IMR-90 (cell line): Measurements from ENCODE around the gene TATDN2. TPM values are rescaled to one million over a fixed set of nuclear protein-coding genes. Genes with fewer than 3 reads are reported as not detected.
"Not testable (repeated sequence)": the region's sequence is repeated elsewhere in the genome, so short reads cannot be mapped to it uniquely, and the experiment has no call there.

ENCODE experiments used
- ATAC-seq: fragments of 200-7000 bp; cut with Tn5 transposase; 2 replicates; pipeline ENCODE4 v1.9.1; 2020; ENCODE audit warnings: low read depth, mild to moderate bottlenecking, moderate library complexity
- BruUV-seq: library from RNA; stranded (reverse); fragments of 400-500 nt; replicated peaks from 2 replicates; lab custom pipeline; 2021; lab: Mats Ljungman, UMichigan
- CTCF ChIA-PET: fragments of 300-600 bp; formaldehyde crosslinking; extraction: SDS; loops from one replicate; lab custom pipeline; 2021; ENCODE audit warnings: antibody characterized with exemption; lab: Yijun Ruan, JAX
- POLR2A ChIA-PET: fragments of 300-600 bp; sonication (Branson Sonifier 250); formaldehyde crosslinking; loops from one replicate; lab custom pipeline; 2022; ENCODE audit warnings: antibody characterized with exemption; ENCODE audit not compliant: unreplicated experiment; lab: Charles Lee
- DNase-seq: peaks from one replicate; pipeline ENCODE4 v3.0.0; 2013
- H2AFZ ChIP-seq: replicated peaks from 2 replicates; pipeline ENCODE3; 2013; ENCODE audit warnings: low read length, mild to moderate bottlenecking; ENCODE audit not compliant: poor library complexity
- H2AK5ac ChIP-seq: 2 replicates; pipeline ENCODE4 v1.6.1; 2013; ENCODE audit warnings: low read depth, low read length, inconsistent platforms
- H2AK9ac ChIP-seq: replicated peaks from 2 replicates; pipeline ENCODE3; 2013; ENCODE audit warnings: mild to moderate bottlenecking, low read depth, low read length, moderate library complexity; ENCODE audit not compliant: poor library complexity
- H2BK120ac ChIP-seq: 2 replicates; pipeline ENCODE4 v1.6.1; 2013; ENCODE audit warnings: low read depth, low read length, inconsistent platforms
- H2BK15ac ChIP-seq: 3 replicates; pipeline ENCODE4 v1.6.1; 2013; ENCODE audit warnings: low read depth, low read length, inconsistent platforms
- H2BK20ac ChIP-seq: 2 replicates; pipeline ENCODE4 v1.6.1; 2013; ENCODE audit warnings: low read depth, mild to moderate bottlenecking, inconsistent platforms, low read length, moderate library complexity
- H2BK5ac ChIP-seq: 2 replicates; pipeline ENCODE4 v1.6.1; 2013; ENCODE audit warnings: mild to moderate bottlenecking, low read depth, low read length, inconsistent platforms; ENCODE audit not compliant: poor library complexity, severe bottlenecking
- H3K14ac ChIP-seq: replicated peaks from 2 replicates; pipeline ENCODE4 v1.6.1; 2013; ENCODE audit warnings: low read depth, low read length, inconsistent platforms
- H3K18ac ChIP-seq: 2 replicates; pipeline ENCODE4 v1.6.1; 2013; ENCODE audit warnings: low read depth, low read length, control low read depth
- H3K23ac ChIP-seq: 2 replicates; pipeline ENCODE4 v1.6.1; 2013; ENCODE audit warnings: low read depth, low read length, inconsistent platforms
- H3K27ac ChIP-seq: 2 replicates; pipeline ENCODE4 v1.5.1; 2013; ENCODE audit warnings: mild to moderate bottlenecking, control low read depth, low read length; ENCODE audit not compliant: insufficient read depth
- H3K27me3 ChIP-seq: 2 replicates; pipeline ENCODE4 v1.6.1; 2013; ENCODE audit warnings: low read length; ENCODE audit not compliant: control insufficient read depth, insufficient read depth
- H3K36me3 ChIP-seq: 2 replicates; pipeline ENCODE4 v1.6.1; 2013; ENCODE audit warnings: low read length, mixed read lengths; ENCODE audit not compliant: control insufficient read depth, insufficient read depth
- H3K4ac ChIP-seq: 2 replicates; pipeline ENCODE4 v1.6.1; 2013; ENCODE audit warnings: low read depth, low read length, inconsistent platforms
- H3K4me1 ChIP-seq: 2 replicates; pipeline ENCODE4 v1.6.1; 2013; ENCODE audit warnings: low read length, mixed read lengths; ENCODE audit not compliant: control insufficient read depth, insufficient read depth
- H3K4me2 ChIP-seq: 2 replicates; pipeline ENCODE4 v1.6.1; 2013; ENCODE audit warnings: low read depth, mild to moderate bottlenecking, control low read depth, low read length, moderate library complexity
- H3K4me3 ChIP-seq: 2 replicates; pipeline ENCODE4 v1.5.1; 2013; ENCODE audit warnings: low read depth, mild to moderate bottlenecking, control low read depth, low read length, moderate library complexity; ENCODE audit not compliant: insufficient read depth
- H3K56ac ChIP-seq: 2 replicates; pipeline ENCODE4 v1.6.1; 2013; ENCODE audit warnings: low read length, inconsistent platforms; ENCODE audit not compliant: insufficient read depth; ENCODE audit errors: extremely low read depth
- H3K79me1 ChIP-seq, 2 experiments: 2 replicates each; pipeline ENCODE4 v1.6.1; 2013; ENCODE audit warnings: low read length in 2 of 2, inconsistent platforms in 1 of 2, low read depth in 1 of 2
- H3K9ac ChIP-seq: 2 replicates; pipeline ENCODE4 v1.6.1; 2013; ENCODE audit warnings: low read depth, low read length, control low read depth
- H3K9me1 ChIP-seq: 2 replicates; pipeline ENCODE4 v1.6.1; 2013; ENCODE audit warnings: low read length, inconsistent platforms; ENCODE audit not compliant: insufficient read depth
- H3K9me3 ChIP-seq: 2 replicates; pipeline ENCODE4 v1.6.1; 2013; ENCODE audit warnings: low read length; ENCODE audit not compliant: control insufficient read depth, insufficient read depth
- H4K20me1 ChIP-seq: 2 replicates; pipeline ENCODE4 v1.6.1; 2013; ENCODE audit warnings: low read length, inconsistent platforms; ENCODE audit not compliant: insufficient read depth
- H4K5ac ChIP-seq: 2 replicates; pipeline ENCODE4 v1.6.1; 2013; ENCODE audit warnings: mild to moderate bottlenecking, low read depth, low read length, control low read depth
- H4K8ac ChIP-seq, 2 experiments: 2 replicates each; pipeline ENCODE4 v1.6.1; 2013; ENCODE audit warnings: low read depth in 2 of 2, low read length in 2 of 2, control low read depth in 1 of 2, inconsistent platforms in 1 of 2
- H4K91ac ChIP-seq: 2 replicates; pipeline ENCODE4 v1.6.1; 2013; ENCODE audit warnings: low read depth, low read length, inconsistent platforms; ENCODE audit not compliant: insufficient read depth
- CEBPB ChIP-seq: IDR thresholded peaks from 2 replicates; pipeline ENCODE4 v1.6.1; 2012; ENCODE audit warnings: low read depth, low read length, improper control_type of control experiment
- CHD1 ChIP-seq: IDR thresholded peaks from 2 replicates; pipeline ENCODE4 v1.6.1; 2012; ENCODE audit warnings: low read depth, low read length, improper control_type of control experiment
- POLR2A ChIP-seq: IDR thresholded peaks from 2 replicates; pipeline ENCODE4 v1.6.1; 2012; ENCODE audit warnings: mild to moderate bottlenecking, low read depth, low read length
- RCOR1 ChIP-seq: IDR thresholded peaks from 2 replicates; pipeline ENCODE4 v1.6.1; 2012; ENCODE audit warnings: mild to moderate bottlenecking, low read length, improper control_type of control experiment; ENCODE audit not compliant: insufficient replicate concordance
- WGBS, 2 experiments: methylation state at CpG; one replicate each; pipeline versions ENCODE4 v1.1.5 to v1.1.7; 2013; ENCODE audit warnings: missing lambda C conversion rate in 2 of 2; ENCODE audit not compliant: insufficient read length in 1 of 2; ENCODE audit errors: extremely low coverage in 2 of 2; 5-methylcytosine and 5-hydroxymethylcytosine counted together
- dilution Hi-C: fragments of 300-500 bp; cut with HindIII; formaldehyde crosslinking; loops from one replicate; pipeline ENCODE4 v1.14.3; 2018; ENCODE audit warnings: low sequenced_read_pairs; ENCODE audit not compliant: unreplicated experiment
- in situ Hi-C: fragments of 300-500 bp; cut with MboI; formaldehyde crosslinking; loops from 3 replicates; pipeline ENCODE4 v1.14.3; 2019; ENCODE audit warnings: low sequenced_read_pairs, inconsistent platforms, mixed read lengths
- intact Hi-C: fragments of 100-400 bp; cut with micrococcal nuclease; formaldehyde crosslinking; loops from 2 replicates; pipeline ENCODE4 v1.10.0; 2022
- polyA plus RNA-seq, 3 experiments: library from polyadenylated mRNA; depleted of rRNA; stranded (reverse); fragments of >200 nt; gene quantifications; 2 replicates each; pipeline ENCODE4 v1.2.3, GENCODE V29; 2012; ENCODE audit warnings: low replicate concordance in 1 of 3
- total RNA-seq: library from RNA; depleted of rRNA; stranded (reverse); fragments of >200 nt; gene quantifications from 2 replicates; pipeline ENCODE4 v1.2.3, GENCODE V29; 2012
- TF ChIP-seq, protein P1 (sequence below): fragments of 150-350 bp; IDR thresholded peaks from 2 replicates; pipeline ENCODE4 v1.6.1; 2017; ENCODE audit warnings: mild to moderate bottlenecking, antibody characterized with exemption, low read length, low read depth

Gene TATDN2
- total and polyA plus RNA-seq, 2 of the 4 experiments (the other 2 are of a cell fraction), result 9.0 to 18.8 TPM

DNA sequence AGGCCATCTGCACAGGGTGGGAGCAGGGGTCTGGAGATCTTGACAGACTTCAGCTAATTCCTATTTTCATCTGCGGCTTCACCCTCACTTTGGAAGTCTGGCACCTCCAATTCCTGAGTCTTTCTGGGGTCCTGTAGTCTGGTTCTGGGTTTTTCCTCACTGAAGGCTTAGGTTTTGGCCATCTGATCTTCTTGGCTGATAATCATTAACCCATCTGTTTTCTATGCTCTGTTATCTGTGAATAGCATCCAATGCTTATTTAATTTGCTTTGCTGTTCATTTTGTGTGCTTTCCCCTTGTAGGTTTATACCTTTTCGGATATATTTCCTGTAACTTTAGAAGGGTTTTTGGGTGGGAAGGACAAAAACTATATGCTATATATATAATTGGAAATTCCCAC is 17.6 kb downstream of the TATDN2 start:
- Histone ChIP-seq H3K56ac (no peak overlapping the region), H2AK5ac (no peak overlapping the region), H2BK15ac (no peak overlapping the region), H3K4me3 (no peak overlapping the region), H4K8ac (no peak overlapping the region), H3K9me3 (no peaks in the 10 kb centered on the region), H2BK120ac (no peak overlapping the region), H3K14ac (no peak overlapping the region), H4K20me1 (peaks cover 8% of the 10 kb centered on the region), H3K9ac (no peak overlapping the region), H4K91ac (no peak overlapping the region), H2BK20ac (no peak overlapping the region), H3K27ac (no peak overlapping the region), H3K4me2 (no peak overlapping the region), H2BK5ac (no peak overlapping the region), H4K5ac (no peak overlapping the region), H3K9me1 (peaks cover 6% of the 10 kb centered on the region), H3K18ac (no peak overlapping the region), H2AK9ac (no peak overlapping the region), H3K36me3 (peaks cover 28% of the 10 kb centered on the region), H3K27me3 (no peaks in the 10 kb centered on the region), H2AFZ (no peak overlapping the region), H3K4me1 (peaks cover 5% of the 10 kb centered on the region; the same call in 1 of the 2 replicates), H3K23ac (no peak overlapping the region), H3K4ac (no peak overlapping the region), H3K79me1 (peaks cover 27 to 65% of the 10 kb centered on the region in 2 experiments)
- POLR2A ChIA-PET, result no interaction called here
- dilution Hi-C loops, result no loop called here
- in situ Hi-C loops, result no loop called here
- CTCF ChIA-PET, result interaction anchor here (0.9 kb wide), 1 partner anchor 15 kb away, joined by 3 read pairs; no protein-coding TSS in a partner anchor
- 100% methylated on average over 1 of the region's 2 CpGs; no CpG with 5 or more reads in 1 of the 2 experiments for WGBS, 2 experiments
- no TSS peak for BruUV-seq
- ATAC-seq (no peak), DNase-seq (no peak)
- intact Hi-C loops, result no loop called here
- TF ChIP-seq POLR2A, result no peak
- TF ChIP-seq, protein P1, sequence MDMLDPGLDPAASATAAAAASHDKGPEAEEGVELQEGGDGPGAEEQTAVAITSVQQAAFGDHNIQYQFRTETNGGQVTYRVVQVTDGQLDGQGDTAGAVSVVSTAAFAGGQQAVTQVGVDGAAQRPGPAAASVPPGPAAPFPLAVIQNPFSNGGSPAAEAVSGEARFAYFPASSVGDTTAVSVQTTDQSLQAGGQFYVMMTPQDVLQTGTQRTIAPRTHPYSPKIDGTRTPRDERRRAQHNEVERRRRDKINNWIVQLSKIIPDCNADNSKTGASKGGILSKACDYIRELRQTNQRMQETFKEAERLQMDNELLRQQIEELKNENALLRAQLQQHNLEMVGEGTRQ, result no peak
- TF ChIP-seq RCOR1, result no peak
- no peak for TF ChIP-seq CEBPB
- no peak for TF ChIP-seq CHD1

DNA sequence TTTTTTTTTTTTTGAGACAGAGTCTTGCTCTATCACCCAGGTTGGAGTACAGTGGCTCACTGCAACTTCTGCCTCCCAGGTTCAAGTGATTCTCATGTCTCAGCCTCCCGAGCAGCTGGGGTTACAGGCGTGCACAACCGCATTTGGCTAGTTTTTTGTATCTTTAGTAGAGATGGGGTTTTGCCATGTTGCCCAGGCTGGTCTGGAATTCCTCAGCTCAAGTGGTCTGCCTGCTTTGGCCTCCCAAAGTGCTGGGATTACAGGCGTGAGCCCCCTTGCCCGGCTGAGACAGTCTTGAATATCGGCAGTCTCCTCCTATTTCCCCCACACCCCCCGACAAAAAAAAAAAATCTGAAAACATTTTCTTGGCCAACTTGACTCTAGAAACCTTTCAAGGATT is 18.7 kb downstream of the TATDN2 start:
- H2BK15ac ChIP-seq, BruUV-seq, H4K20me1 ChIP-seq, CTCF ChIA-PET, H4K8ac ChIP-seq, H3K14ac ChIP-seq, H3K4ac ChIP-seq, H3K18ac ChIP-seq, H2AFZ ChIP-seq, H2AK9ac ChIP-seq, intact Hi-C loops, H2BK120ac ChIP-seq, H3K4me3 ChIP-seq, H3K9me1 ChIP-seq, dilution Hi-C loops, POLR2A ChIA-PET, H3K9me3 ChIP-seq, H3K4me1 ChIP-seq, DNase-seq, ATAC-seq, H2BK5ac ChIP-seq, H4K91ac ChIP-seq, H3K27me3 ChIP-seq, H2BK20ac ChIP-seq, H4K5ac ChIP-seq, in situ Hi-C loops, H3K4me2 ChIP-seq, H3K56ac ChIP-seq, H3K9ac ChIP-seq, H2AK5ac ChIP-seq, H3K23ac ChIP-seq, H3K27ac ChIP-seq: not testable (repeated sequence)
- Histone ChIP-seq H3K79me1 (peaks cover 23 to 65% of the 10 kb centered on the region in 2 experiments), H3K36me3 (peaks cover 25% of the 10 kb centered on the region)
- no CpG with 5 or more reads among the region's 7 CpGs for WGBS, 2 experiments
